Liver (tissue), 3 donors: ENCODE results near the gene SELENOI.

Experiments used
- EGR1 ChIP-seq, 2 donors: IDR thresholded peaks; 2 replicates each; pipeline ENCODE4 v1.6.1; 2016 to 2018; ENCODE audit warnings: antibody characterized with exemption in 2 of 2, low read depth in 2 of 2
- HNF4G ChIP-seq: IDR thresholded peaks from 2 replicates; pipeline ENCODE4 v1.6.1; 2016; ENCODE audit warnings: antibody characterized with exemption
- RAD21 ChIP-seq, 2 donors: IDR thresholded peaks; 2 replicates each; pipeline ENCODE4 v1.6.1; 2016; ENCODE audit warnings: antibody characterized with exemption in 2 of 2, mild to moderate bottlenecking in 2 of 2
- RXRA ChIP-seq, 2 donors: IDR thresholded peaks; 2 replicates each; pipeline ENCODE4 v1.6.1; 2017 to 2018; ENCODE audit warnings: antibody characterized with exemption in 2 of 2, mild to moderate bottlenecking in 1 of 2
- TAF1 ChIP-seq: conservative IDR thresholded peaks from 2 replicates; pipeline ENCODE4 v1.6.1; 2016; ENCODE audit warnings: antibody characterized with exemption, mild to moderate bottlenecking
- TF ChIP-seq, protein P1 (sequence below): IDR thresholded peaks from 2 replicates; pipeline ENCODE4 v1.6.1; 2016; ENCODE audit warnings: antibody characterized with exemption
- TF ChIP-seq, protein P2 (sequence below): fragments of 150-350 bp; IDR thresholded peaks from 2 replicates; pipeline ENCODE4 v1.5.1; 2017; ENCODE audit warnings: improper control_type of control experiment, low read depth, low read length; ENCODE audit not compliant: missing input control
- TF ChIP-seq, protein P3 (sequence below): IDR thresholded peaks from 2 replicates; pipeline ENCODE4 v1.6.1; 2016; ENCODE audit warnings: antibody characterized with exemption, mild to moderate bottlenecking
- TF ChIP-seq, protein P4 (sequence below): IDR thresholded peaks from 2 replicates; pipeline ENCODE4 v1.6.1; 2016; ENCODE audit warnings: antibody characterized with exemption
- donor health status: healthy.
- donor health status: healthy.

DNA sequence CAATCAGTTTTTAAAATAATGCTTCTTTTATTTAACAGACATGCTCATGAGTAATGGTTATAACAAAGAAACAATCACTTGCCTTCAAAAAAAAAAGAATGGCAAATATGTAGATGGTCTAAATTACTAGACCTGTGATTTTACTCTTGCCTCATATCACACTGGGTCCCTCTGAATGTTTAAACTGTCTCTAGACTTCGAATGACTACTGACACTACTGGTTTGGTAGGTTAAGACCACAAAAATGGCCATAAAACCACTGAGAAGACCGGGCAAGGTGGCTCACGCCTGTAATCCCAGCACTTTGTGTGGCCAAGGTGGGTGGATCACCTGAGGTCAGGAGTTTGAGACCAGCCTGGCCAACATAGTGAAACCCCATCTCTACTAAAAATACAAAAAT lies 5.1 kb upstream of the SELENOI start:
- TF ChIP-seq, protein P1, sequence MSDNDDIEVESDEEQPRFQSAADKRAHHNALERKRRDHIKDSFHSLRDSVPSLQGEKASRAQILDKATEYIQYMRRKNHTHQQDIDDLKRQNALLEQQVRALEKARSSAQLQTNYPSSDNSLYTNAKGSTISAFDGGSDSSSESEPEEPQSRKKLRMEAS = no peak
- TF ChIP-seq, protein P2, sequence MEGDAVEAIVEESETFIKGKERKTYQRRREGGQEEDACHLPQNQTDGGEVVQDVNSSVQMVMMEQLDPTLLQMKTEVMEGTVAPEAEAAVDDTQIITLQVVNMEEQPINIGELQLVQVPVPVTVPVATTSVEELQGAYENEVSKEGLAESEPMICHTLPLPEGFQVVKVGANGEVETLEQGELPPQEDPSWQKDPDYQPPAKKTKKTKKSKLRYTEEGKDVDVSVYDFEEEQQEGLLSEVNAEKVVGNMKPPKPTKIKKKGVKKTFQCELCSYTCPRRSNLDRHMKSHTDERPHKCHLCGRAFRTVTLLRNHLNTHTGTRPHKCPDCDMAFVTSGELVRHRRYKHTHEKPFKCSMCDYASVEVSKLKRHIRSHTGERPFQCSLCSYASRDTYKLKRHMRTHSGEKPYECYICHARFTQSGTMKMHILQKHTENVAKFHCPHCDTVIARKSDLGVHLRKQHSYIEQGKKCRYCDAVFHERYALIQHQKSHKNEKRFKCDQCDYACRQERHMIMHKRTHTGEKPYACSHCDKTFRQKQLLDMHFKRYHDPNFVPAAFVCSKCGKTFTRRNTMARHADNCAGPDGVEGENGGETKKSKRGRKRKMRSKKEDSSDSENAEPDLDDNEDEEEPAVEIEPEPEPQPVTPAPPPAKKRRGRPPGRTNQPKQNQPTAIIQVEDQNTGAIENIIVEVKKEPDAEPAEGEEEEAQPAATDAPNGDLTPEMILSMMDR = no peak
- TF ChIP-seq, protein P3, sequence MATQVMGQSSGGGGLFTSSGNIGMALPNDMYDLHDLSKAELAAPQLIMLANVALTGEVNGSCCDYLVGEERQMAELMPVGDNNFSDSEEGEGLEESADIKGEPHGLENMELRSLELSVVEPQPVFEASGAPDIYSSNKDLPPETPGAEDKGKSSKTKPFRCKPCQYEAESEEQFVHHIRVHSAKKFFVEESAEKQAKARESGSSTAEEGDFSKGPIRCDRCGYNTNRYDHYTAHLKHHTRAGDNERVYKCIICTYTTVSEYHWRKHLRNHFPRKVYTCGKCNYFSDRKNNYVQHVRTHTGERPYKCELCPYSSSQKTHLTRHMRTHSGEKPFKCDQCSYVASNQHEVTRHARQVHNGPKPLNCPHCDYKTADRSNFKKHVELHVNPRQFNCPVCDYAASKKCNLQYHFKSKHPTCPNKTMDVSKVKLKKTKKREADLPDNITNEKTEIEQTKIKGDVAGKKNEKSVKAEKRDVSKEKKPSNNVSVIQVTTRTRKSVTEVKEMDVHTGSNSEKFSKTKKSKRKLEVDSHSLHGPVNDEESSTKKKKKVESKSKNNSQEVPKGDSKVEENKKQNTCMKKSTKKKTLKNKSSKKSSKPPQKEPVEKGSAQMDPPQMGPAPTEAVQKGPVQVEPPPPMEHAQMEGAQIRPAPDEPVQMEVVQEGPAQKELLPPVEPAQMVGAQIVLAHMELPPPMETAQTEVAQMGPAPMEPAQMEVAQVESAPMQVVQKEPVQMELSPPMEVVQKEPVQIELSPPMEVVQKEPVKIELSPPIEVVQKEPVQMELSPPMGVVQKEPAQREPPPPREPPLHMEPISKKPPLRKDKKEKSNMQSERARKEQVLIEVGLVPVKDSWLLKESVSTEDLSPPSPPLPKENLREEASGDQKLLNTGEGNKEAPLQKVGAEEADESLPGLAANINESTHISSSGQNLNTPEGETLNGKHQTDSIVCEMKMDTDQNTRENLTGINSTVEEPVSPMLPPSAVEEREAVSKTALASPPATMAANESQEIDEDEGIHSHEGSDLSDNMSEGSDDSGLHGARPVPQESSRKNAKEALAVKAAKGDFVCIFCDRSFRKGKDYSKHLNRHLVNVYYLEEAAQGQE = no peak
- TF ChIP-seq HNF4G (no peak), RXRA (IDR thresholded peaks at IDR 0.05) (no peak), TAF1 (no peak), EGR1 (IDR thresholded peaks at IDR 0.05; ENCODE audit: low read depth in 2 of 2) (no peak), RAD21 (IDR thresholded peaks at IDR 0.05) (no peak)
- TF ChIP-seq, protein P4, sequence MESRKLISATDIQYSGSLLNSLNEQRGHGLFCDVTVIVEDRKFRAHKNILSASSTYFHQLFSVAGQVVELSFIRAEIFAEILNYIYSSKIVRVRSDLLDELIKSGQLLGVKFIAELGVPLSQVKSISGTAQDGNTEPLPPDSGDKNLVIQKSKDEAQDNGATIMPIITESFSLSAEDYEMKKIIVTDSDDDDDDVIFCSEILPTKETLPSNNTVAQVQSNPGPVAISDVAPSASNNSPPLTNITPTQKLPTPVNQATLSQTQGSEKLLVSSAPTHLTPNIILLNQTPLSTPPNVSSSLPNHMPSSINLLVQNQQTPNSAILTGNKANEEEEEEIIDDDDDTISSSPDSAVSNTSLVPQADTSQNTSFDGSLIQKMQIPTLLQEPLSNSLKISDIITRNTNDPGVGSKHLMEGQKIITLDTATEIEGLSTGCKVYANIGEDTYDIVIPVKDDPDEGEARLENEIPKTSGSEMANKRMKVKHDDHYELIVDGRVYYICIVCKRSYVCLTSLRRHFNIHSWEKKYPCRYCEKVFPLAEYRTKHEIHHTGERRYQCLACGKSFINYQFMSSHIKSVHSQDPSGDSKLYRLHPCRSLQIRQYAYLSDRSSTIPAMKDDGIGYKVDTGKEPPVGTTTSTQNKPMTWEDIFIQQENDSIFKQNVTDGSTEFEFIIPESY = no peak
